Activated naive CD8-positive, alpha-beta T cell (primary cell): ENCODE data around the gene UGGT2.

Experiments used
- H3K27ac Mint-ChIP-seq: one replicate; pipeline ENCODE4 v1.8.0; 2021; ENCODE audit warnings: mixed read lengths
- H3K27me3 Mint-ChIP-seq: one replicate; pipeline ENCODE4 v1.8.0; 2021; ENCODE audit warnings: mixed read lengths
- H3K36me3 Mint-ChIP-seq: one replicate; pipeline ENCODE4 v1.8.0; 2021; ENCODE audit warnings: mixed read lengths
- H3K4me1 Mint-ChIP-seq: one replicate; pipeline ENCODE4 v1.8.0; 2021; ENCODE audit warnings: low read depth, mixed read lengths
- H3K4me3 Mint-ChIP-seq: one replicate; pipeline ENCODE4 v1.8.0; 2021; ENCODE audit warnings: mild to moderate bottlenecking, mixed read lengths
- H3K9me3 Mint-ChIP-seq: one replicate; pipeline ENCODE4 v1.8.0; 2021; ENCODE audit warnings: low read depth, mixed read lengths

UGGT2 gene

DNA sequence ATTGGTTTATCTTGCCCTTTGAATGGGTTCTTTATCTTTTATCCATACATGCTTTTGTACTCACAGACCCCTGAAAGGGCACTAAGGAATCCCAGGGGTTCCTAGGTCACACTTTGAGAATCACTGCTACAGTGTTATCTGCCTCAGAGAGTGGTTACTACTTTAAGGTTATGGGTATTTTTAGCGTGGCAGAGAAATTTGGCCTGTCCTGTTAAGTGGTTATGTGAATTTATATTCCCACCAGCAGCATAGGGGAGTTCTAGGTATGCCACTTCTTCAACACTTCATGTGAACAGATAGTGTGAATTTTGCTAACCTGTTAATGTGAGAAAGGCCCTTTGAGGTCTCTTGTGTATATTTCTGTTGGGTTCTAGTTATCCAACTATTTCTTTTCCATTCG is 300.5 kb downstream of the UGGT2 start:
- H3K4me1 Mint-ChIP-seq = peaks cover 10% of the 10 kb centered on the region
- H3K27ac Mint-ChIP-seq = no peak overlapping the region
- peaks cover 9% of the 10 kb centered on the region for H3K36me3 Mint-ChIP-seq
- no peaks in the 10 kb centered on the region for H3K27me3 Mint-ChIP-seq
- no peaks in the 10 kb centered on the region for H3K9me3 Mint-ChIP-seq
- H3K4me3 Mint-ChIP-seq = no peak overlapping the region
